ENCODE measurements around the gene MUS81.

DNA sequence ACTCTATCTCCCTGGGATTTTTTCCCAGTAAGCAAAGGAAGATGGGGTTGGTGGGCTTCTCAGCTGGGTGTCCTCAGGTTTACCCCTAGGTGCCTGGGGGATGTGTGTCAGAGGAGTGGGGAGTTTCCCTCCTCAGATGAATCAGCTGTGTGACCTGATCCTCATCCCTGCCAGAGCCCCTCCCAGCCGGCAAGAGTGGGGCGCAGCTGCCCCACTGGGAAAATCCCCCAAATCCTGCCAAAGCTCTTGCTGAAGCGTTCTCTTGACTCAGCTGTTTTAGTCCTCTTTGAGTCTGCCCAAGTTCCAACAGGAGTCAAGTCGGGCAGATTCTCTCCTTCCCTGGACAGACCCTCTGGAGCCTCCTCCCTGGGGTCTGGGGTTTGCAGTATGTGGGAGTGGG lies 52.6 kb downstream of the MUS81 start:
- TF ChIP-seq GATA3 (IDR thresholded peaks at IDR 0.05; ENCODE audit: low read depth, low read length) (no peak), GATA2 (IDR thresholded peaks at IDR 0.05; ENCODE audit: low read depth, low read length) (no peak)

Data from SH-SY5Y (cell line).